ENCODE results near the gene GLIS1. TPM values are rescaled to one million over a fixed set of nuclear protein-coding genes. Genes with fewer than 3 reads are reported as not detected.

Gene GLIS1
- total RNA-seq, 1 experiment from 2014 or later = 0.71 TPM

DNA sequence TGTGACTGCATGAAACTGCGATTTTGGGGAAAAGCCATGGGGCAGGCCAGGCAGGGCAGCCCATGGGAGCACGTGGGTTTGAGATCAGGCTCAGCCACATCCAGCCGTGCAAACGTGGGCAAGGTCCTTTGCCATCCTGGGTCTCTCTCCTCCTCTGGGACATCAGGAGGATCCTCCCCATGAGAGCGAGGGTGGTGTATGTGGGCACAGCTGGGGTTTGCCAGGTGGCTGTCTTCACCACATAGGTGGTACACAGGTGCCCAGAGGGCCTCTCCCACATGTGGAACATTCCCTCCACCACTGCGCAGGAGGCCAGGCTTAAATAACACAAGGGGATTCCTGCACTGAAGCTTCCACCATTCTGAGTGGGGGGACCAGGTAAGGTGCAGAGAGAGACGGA lies 143.1 kb downstream of the GLIS1 start:
- no peak for DNase-seq (ENCODE audit: low read depth)

DNA sequence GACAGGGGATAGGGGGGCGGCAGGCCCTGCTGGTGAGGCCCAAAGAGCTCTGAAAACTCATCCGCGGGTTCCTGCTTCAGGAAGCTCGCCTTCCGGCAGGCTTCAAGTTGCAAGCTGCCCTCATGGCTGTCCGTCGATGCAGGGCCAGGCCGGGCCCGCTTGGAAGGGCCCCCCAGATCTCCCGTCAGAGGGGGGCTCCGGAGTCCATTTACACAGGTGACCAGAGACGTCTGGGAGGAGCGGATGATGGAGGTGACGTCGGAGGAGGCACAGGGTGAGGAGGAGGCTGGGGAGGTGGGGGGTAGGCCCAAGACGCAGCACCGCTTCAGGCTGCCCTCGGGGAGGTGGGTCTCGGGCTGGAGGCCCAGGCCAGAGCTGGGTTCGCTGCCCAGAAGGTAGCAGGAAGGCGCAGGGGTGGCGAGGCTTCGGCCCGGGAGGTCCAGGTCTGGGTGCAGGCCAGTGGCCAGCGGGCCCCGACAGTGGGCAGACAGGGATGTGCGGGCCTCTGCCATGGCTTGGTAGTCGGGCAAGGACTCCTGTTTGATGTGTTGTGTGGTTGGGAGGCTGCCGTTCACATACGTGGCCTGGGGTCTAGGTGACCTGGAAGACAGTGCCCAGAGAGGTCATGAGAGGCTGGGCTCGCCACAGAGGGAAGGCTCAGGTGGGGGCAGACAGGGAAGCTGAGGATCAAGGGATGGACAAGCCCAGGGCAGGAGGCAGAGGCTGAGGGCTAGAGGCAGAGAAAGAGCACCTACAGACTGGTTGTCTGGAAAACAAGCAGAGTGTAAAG lies 144.4 kb downstream of the GLIS1 start:
- no peak for DNase-seq (ENCODE audit: low read depth)

DNA sequence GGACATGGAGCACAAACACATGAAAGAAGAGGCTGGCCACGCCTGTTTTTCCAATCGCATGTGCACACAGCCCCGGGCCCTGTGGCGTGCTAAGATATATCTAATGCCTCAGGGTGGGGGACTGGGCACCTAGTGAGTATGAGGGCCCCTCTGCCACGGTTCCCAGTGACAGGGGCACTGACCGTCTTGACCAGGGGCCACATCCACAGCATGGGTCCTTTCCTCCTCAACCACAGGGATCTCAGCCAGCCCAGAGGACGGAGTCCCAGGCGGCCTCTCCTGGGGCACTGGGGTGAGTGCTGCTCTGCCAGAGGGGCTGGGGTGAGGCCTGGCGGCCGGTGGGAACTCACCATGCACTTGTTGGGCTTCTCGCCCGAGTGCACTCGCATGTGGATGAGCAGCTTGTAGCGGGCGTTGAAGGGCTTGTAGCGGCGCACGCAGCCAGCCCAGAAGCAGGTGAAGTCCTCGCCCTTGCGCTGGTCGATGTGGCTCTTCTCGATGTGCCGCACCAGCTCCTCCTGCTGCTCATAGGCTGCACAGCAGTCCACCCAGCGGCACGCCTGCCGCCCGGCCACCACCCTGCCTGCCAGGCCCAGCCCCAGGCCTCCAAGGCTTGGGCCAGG lies 145.1 kb downstream of the GLIS1 start:
- peak; percentile 15 for DNase-seq (ENCODE audit: low read depth)

DNA sequence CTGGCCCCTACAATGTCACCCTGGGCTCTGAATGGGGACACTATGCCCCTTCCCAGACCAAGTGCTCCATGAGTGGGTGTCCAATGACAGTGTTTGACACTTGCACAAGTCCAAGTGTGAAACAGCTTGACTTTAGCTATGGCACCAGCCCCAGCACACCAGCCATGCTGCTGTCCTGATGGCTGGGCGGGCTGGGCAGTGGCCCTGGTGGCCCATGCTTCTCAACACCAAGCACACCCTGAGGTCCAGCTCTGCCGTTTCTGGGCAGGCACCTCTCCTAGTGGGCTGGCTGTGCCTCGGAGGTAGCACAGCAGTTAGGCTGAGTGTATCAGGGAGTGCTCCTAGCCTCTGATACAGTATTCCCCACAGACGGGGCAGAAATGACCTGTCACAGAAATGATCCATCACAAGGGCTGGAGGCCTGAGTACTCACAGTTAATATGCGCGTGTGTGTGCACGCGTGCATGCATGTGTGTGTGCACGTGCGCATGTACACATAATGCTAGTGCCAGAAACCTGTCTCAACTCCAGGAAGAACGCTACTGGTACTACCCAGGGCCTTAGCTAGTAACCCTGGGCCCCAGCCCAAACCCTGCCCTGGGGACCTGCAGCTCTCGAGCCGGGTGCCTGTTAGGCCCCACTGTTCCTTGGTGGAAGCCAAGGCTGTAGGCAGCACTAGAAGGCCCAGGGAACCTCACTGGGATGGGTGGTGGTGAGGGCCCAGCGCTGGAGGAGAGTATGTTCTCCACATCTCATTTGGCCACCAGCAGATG lies 145.8 kb downstream of the GLIS1 start:
- no peak for DNase-seq (ENCODE audit: low read depth)

DNA sequence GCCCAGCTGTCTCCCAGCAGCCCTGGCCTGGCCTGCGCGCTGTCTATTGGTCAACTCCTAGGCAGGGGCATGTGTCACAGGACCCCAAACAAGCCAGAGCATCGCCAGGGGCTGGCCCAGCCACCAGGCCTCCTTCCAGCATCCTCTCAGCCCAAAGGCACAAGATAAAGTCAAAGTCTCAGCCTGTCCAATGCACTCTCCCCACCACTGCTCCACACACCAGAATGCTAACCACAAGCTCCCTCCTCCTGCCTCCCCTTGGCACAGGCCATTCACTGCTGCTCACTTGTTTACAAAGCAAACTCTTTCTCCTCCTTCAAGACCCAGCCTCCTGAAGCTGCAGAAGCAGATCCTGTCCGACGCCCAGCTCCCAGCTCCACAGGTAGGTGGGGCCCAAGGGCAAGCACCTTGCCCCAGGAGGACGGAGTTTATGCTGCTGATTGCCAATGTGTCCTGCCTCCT lies 146.4 kb downstream of the GLIS1 start:
- no peak for DNase-seq (ENCODE audit: low read depth)

DNA sequence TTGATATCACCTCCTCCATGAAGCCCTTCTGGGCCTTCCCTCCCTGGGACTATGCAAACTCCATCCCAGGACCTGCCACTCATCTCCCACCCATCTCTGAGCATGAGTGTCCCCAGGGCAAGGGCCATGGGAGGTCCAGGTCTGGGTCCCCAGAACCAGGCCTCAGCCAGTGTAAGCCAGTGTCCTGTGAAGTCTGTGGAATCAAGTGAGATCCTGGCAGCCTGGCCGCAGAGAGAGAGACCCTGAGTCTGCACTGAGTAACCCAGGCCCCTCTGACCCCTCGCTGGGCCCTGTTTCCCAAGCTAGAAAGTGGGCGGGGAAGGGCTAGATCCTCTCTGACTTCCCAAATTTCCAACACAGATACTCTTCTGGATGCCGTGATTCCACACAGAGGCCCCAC lies 147.0 kb downstream of the GLIS1 start:
- DNase-seq (ENCODE audit: low read depth) = no peak

DNA sequence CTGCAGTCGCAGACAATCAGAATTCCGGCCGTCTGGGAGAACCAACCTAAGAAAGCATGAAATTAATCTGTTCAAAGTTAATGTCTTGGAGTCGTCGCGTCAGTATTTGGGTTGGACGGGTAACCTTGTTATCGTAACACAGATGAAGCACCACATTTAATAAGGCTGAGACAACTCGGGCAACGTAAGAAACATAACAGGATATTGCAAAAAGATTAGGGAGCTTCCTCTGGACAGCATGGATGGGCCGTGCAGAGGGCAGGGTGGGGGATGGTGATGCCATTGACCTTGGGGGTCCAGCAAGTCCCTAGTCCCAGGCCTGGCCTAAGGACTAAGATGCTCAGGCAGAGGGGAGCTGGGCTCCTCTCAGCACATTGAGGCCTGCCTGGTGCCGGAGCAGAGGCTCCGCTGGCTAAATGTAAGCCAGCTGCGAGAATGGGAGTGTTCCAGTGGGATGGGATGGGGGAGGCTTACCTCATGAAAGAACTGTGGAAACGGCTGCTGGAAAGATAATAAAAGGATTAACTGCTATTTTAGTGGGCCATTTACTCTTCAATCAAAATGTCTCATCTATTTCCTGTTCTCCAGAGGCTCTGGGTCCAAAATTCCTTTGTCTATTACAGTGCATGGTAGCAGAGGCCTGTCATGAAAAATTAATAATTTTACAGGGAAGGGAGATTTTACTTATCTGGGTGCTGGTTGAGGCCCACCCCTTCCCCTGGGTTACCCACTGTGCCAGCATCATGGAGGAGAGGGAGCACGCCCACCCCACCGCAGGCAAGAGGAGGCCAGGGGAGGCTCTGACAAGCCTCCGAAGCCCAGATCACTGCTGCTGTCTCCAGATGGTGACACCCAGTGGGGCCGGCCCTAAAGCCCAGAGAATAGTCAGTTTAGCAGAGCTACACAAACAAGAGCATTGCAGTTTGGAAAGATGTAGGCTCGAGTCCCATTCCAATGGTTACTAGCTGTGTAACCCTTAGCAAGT lies 148.1 kb downstream of the GLIS1 start:
- DNase-seq (ENCODE audit: low read depth) = no peak

DNA sequence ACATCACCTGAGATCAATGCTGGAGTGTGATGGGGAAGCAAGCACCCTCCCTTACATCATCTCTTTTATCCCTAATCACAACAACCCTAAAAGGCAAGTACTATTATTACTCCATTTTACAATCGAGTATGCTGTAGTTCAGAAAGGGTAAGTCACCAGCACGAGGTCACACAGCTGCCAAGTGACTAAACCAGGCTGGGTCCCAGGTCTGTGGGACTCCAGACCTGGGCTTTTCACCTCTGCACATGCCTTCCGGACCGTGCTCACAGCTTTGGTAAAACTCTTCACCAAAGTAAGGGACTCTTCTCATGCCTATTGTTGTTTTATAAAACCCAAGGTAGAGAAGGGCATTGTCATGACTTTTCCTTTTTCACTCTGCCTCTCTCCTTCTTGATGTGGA lies 148.9 kb downstream of the GLIS1 start:
- DNase-seq (ENCODE audit: low read depth) = no peak

DNA sequence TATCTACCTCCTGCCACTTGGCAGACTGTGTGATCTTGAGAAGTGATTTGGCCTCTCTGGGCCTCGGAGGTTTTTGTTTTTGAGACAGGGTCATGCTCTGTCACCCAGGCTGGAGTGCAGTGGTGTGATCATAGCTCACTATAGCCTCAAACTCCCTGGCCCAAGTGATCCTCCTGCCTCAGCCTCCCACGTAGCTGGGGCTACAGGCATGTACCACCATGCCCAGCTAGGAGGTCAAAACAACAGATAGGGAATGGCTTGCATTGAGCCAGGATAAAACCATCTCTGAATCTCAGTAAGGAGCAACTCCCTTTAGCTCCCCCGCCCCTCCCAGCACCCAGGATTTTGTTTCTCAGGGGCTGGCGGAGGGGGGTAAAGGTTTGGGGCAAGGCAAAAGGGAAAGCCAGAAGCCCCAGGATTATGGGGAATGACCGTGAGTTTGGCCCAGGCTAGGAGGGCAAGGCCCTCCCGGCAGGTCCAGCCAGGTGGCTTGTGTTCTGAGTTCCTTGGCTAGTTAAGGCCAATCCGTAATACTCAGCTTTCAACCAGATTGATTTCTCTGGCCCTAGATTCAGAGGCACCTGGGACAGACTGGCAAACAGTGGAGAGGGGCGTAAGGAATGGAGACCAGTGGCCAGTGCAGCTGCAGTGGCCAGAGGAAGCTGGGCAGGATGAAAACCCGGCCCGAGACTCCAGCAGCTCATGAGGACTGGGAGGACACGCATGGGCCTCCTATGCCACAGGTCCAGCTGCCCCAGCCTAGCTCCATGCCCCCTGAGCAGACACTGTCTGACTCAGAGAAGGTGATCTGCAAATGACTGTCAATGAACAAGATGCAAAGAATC lies 149.7 kb downstream of the GLIS1 start:
- no peak for DNase-seq (ENCODE audit: low read depth)

DNA sequence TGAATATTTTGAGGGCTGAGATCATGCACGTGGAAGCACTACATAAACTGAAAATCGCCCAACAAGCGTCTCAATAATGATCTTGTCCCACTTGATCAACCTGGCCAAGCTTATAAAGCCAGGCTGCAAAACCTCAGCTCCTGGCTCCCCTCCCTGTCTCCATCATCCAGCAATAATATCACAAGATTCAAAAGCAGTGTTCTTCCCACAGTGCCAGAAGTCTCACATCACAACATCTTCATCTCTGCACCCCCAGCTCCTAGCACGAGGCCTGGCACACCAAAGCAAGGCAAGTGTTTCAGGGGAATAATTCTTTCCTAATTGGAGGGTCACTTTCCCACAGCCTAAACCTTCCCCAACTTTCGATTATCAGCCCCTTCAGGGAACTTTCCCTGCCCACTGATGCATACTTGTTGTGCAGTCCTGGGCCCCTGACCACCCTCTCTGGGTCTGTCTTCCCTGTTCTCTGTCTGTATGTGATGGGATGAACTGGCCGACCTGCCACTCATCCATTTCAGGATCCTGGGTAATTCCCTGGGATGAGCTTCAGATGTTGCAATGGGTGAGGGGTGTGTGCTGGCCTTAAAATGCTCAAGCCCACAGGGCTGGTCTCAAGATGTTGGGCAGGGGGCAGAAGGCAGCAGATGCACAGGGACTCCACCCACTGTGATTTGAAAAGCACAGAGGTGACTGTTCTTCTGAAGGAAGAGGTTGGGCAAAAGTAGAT lies 150.7 kb downstream of the GLIS1 start:
- no peak for DNase-seq (ENCODE audit: low read depth)

DNA sequence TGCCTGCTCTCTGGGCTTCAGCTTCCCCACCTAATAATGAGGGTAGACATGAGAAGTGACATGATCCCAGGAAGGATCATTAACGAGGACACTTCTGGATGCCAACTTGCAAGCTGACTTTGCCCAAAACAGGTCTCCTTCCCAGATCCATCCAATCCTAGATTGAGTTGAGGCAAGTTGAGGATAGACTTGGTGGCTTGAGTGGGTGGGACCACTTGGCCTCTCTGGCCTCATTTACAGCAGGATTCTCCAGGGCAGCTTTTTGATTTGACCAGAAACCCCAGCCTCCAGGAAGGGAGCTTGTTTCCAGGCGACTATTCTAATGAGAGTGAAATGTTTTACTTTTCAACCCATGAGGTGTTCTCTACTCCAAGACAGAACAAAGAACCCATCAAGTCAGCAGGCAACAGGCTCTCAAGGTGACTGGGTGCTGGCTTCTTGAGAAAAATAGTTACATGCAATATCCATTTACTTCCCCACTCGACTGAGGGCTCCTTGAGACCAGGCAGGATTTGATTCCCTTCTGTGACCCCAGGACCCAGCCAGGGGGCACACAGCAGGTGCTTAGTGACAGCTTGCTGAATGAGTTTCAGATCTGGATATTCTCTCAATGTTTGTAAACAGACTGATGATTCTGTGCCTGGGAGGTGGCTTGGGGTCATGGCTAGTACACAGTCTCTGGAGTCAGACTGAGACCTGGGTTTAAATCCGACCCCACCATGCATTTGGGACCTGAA lies 151.5 kb downstream of the GLIS1 start:
- no peak for DNase-seq (ENCODE audit: low read depth)

DNA sequence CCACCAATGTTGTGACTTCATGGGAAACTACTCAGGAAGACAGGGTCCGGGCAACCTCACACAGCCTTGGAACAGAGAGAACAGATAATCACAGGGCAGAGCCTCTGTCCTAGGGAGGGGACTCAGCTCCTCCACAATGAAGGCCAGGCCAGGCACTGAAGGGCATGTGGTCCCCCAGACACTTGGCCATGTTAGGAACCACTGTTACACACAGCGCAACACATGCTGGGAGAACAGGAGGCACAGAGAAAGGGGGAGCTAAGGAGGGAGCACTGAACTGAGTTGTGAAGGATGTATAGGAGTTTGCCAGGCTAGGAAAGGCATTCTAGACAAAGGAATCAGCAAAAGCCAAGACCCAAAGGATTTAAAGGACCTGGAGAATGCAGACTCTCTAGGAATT lies 152.2 kb downstream of the GLIS1 start:
- no peak for DNase-seq (ENCODE audit: low read depth)

DNA sequence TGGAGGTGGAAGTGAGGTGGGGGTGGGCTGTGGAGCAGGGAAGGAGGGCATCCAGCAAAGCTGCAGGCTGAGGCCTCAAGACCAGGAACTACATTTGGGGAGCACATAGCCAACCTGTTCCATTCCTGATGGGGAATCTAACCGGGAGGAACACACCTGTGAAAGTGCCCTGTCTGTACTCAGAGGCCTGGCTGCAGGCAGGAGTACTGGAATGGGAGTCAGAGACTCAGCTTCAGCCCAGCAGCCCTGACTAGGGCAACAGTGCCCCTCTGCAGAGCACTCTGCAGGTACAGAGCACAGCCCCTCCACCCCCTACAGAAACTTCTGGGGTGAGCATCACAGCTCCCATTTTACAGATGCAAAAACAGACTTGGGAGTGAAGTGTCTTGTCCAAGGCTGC lies 153.4 kb downstream of the GLIS1 start:
- no peak for DNase-seq (ENCODE audit: low read depth)

DNA sequence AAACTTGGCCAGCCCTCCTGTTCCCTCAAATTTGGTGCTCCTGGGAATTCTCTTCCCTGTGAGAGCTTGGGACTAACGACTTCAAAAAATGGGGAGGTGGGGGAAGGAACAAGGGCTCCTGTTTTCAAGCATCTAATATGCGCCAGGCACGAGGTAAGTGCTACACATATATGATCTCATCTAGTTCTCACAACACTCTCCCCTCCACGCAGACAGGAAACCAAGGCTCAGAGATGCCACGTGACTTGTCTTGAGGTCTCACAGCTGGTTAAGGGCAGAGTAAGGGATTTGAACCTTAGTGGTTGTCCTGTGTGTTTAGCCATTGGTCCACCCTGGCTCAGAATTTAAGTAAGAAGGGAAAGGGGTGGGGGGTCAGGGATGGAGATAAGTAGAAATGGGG lies 153.8 kb downstream of the GLIS1 start:
- DNase-seq (ENCODE audit: low read depth) = peak; percentile 40

DNA sequence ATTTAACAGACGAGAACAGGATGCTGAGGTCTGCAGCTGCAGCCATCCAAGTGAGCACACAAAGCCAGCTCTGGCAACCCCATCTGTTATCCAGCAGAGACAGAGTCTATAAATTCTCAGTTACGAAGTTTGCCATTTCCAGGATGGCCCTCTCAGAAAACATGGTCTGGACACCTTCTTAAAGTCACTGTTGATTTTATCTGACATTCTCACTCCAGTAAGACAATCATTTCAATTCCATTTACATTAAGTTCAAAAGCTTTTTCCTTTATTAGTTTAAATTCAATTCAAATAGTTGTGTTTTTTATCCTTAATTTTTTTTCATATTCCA lies 154.2 kb downstream of the GLIS1 start:
- DNase-seq (ENCODE audit: low read depth) = no peak

DNA sequence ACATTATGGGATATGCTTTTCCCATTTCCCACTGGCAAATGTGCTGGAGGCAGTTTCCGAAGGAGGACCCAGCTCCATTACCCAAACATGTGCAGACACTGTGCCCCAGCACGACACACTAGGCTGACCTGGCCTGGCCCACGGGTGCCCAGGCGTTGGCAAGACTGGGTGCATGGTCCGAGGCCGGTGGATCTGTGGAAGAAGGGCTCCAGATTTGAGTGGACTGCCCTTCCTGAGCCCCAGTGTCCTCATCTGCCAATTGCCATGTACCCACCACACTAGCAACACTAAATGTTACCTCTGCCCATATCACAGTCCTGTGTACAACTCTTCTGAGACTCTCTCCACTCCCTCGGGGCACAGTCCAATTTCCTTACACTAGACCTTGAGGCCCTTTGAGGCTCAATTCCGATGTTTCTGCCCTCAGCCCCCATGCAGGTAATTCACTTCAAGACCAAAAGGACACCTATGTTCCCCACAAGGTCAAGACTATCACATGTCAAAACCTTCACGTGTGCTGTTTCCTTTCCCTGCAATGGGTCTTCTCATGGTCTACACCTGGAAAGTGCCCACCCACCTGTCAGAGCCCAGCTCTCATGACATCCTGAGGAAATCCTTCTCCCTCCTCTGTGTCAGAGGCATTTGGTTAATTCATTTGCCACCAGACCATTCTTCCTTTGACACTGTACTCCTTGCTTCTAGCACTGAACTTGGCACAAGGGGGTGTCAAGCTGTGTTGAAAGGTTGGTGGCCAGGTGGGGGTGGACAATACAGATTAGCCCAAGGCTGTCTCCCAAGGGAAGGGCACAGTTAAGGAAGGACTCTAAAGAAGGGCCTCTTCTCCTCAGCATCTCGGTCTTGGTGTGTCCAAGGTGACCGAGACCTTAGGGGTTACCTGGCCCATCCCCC lies 154.8 kb downstream of the GLIS1 start:
- DNase-seq (ENCODE audit: low read depth) = no peak

DNA sequence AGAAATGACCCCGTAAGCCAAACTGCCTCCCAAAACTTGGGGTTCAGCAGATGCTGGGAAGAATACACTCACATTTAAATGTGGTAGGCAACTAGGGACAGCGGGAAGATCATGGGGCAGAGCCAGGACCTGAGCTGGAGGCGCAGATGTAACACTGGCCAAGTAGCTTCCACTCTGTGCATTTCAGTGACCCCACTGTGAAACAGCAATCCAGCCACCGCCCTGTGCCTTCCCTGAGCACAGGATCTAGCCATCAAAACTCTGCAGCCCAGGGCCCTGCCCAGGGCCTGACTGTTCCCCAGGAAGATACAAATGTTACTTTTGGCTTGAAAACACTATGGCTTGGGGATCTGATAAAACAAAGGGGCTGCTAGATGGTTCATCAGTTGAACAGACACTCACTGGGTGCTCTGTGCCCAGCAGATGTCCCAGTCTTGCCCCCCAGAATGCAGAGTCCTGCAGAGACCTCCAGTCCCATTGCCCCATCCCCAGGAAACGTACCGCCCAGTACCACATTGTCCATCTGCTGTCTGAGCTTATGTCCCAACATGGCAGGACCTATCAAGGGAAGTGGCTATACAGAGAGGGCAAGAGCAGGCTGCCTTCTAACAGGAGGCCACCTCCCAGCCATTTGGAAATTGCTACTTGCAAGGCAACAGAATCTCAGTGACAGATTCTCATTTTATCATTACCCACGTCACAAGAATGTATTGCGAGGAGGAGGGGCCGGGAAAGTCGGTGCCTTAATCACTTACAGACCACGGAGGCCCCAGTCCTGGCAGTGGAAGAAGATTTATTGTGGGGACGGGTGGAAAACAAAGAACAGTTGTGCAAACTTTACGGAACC lies 155.7 kb downstream of the GLIS1 start:
- DNase-seq (ENCODE audit: low read depth) = no peak

All from HT1080 (cell line).